ENCODE data around the gene ST3GAL3.

Gene ST3GAL3

GRCh38 chr1:43879996-43880395, 172.7 kb downstream of the ST3GAL3 start:
- Mint-ChIP-seq H3K36me3 (ENCODE audit: low read depth) (no peaks in the 10 kb centered on the region), H3K9me3 (no peaks in the 10 kb centered on the region), H3K27ac (no peak overlapping the region), H3K27me3 (no peaks in the 10 kb centered on the region), H3K4me3 (no peak overlapping the region), H3K4me1 (ENCODE audit: low read depth) (no peaks in the 10 kb centered on the region)
- no peak for DNase-seq

DNA sequence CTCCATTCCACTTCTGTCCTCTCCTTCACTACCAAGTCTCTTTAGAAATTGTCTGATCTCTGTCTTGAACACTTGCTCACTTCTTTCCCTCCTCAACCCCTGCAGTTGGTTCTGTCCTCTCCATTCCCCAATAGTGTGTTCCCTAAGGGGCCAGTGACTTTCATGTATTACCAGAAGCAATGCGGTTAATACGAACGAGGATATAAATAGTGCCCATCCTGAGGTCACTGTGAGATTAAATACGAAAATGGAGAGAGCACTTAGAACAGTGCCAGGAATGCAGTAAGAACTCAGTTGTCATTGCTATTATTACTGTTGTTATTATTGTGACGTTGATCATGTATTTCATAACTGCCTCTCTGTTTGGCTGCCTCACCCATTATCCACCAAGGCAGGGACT, 173.3 kb downstream of the ST3GAL3 start:
- Mint-ChIP-seq H3K27ac (no peak overlapping the region), H3K4me3 (no peak overlapping the region), H3K9me3 (no peaks in the 10 kb centered on the region), H3K36me3 (ENCODE audit: low read depth) (no peaks in the 10 kb centered on the region), H3K4me1 (ENCODE audit: low read depth) (no peaks in the 10 kb centered on the region), H3K27me3 (no peaks in the 10 kb centered on the region)
- DNase-seq = no peak

DNA sequence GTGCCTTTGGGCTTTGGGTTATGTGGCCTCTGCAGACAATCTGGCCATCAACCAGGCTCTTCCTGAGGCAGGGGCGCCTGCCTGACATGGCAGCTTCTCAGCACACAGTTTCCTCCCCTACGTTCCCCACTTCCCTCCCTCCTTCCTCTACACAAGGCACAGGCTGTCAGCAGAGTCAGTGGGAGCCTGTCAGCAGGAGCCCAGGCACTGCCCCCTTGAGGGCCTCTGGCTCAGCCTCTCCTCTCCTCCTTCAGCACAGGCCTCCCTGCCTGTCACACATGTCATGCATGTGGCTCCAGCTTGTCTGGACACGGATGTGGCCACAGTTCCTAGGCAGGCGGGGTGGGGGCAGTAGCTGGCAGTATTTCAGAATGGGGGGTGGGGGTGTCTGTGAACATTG, 174.1 kb downstream of the ST3GAL3 start:
- Mint-ChIP-seq H3K4me1 (ENCODE audit: low read depth) (no peaks in the 10 kb centered on the region), H3K4me3 (no peak overlapping the region), H3K27me3 (no peaks in the 10 kb centered on the region), H3K9me3 (no peaks in the 10 kb centered on the region), H3K36me3 (ENCODE audit: low read depth) (no peaks in the 10 kb centered on the region), H3K27ac (no peak overlapping the region)
- DNase-seq = no peak

DNA sequence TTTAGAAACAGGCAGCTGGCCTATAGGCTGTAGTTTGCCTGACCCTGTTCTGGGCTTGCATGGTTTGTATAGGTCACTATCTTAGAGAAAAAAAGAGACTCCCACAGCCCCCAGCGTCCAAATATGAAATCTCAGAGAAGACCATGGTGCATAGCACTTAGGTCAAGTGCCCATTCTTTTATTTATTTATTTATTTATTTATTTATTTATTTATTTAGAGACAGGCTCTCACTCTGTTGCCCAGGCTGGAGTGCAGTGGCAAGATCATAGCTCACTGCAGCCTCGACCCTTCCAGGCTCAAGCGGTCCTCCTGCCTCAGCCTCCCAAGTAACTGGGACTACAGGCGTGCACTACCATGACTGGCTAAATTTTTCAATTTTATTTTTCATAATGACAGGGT, 175.4 kb downstream of the ST3GAL3 start:
- H3K4me3 Mint-ChIP-seq = no peak overlapping the region
- no peak for DNase-seq
- H3K36me3 Mint-ChIP-seq (ENCODE audit: low read depth) = no peaks in the 10 kb centered on the region
- no peaks in the 10 kb centered on the region for H3K27me3 Mint-ChIP-seq
- no peaks in the 10 kb centered on the region for H3K9me3 Mint-ChIP-seq
- H3K4me1 Mint-ChIP-seq (ENCODE audit: low read depth) = no peaks in the 10 kb centered on the region
- no peak overlapping the region for H3K27ac Mint-ChIP-seq

GRCh38 chr1:43883321-43883720, 176.0 kb downstream of the ST3GAL3 start:
- no peak overlapping the region for H3K27ac Mint-ChIP-seq
- no peak overlapping the region for H3K4me3 Mint-ChIP-seq
- no peaks in the 10 kb centered on the region for H3K9me3 Mint-ChIP-seq

DNA sequence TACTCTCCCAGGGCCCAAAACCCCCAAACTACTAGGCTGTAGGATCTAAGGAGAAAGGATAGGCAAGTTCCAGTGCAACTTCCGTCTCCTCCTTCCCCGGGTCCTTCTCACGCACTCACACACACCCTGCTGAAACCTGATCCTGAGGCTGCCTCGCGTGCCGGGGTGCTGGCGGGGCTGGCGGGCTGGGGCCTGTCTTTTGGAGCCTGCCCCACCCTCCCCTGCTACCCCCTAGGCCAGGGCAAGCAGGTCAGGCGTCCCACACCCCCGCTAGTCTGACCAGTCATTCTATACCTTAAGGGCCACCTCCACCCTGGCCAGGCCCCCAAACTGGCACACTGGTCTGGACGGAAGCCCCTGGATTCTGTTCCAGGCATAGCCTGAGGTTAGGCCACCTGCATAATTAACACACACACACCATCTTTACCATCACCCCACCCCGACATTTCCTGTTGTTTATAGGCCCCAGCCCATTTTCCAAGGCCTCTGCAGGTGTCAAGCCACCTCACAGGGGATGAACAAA, 178.0 kb downstream of the ST3GAL3 start:
- no peak for DNase-seq
- no peak overlapping the region for H3K4me3 Mint-ChIP-seq
- H3K27me3 Mint-ChIP-seq = no peaks in the 10 kb centered on the region
- H3K27ac Mint-ChIP-seq = no peak overlapping the region
- H3K9me3 Mint-ChIP-seq = no peaks in the 10 kb centered on the region
- no peaks in the 10 kb centered on the region for H3K36me3 Mint-ChIP-seq (ENCODE audit: low read depth)
- no peaks in the 10 kb centered on the region for H3K4me1 Mint-ChIP-seq (ENCODE audit: low read depth)

More at GRCh38 chr1:43883321-43883720, 176.0 kb downstream of the ST3GAL3 start:
- Mint-ChIP-seq H3K27me3 (no peaks in the 10 kb centered on the region), H3K4me1 (ENCODE audit: low read depth) (no peaks in the 10 kb centered on the region), H3K36me3 (ENCODE audit: low read depth) (no peaks in the 10 kb centered on the region)
- DNase-seq = no peak

- H3K4me3 Mint-ChIP-seq = no peak overlapping the region
- no peaks in the 10 kb centered on the region for H3K27me3 Mint-ChIP-seq
- H3K27ac Mint-ChIP-seq = no peak overlapping the region
- no peaks in the 10 kb centered on the region for H3K4me1 Mint-ChIP-seq (ENCODE audit: low read depth)
- H3K36me3 Mint-ChIP-seq (ENCODE audit: low read depth) = no peaks in the 10 kb centered on the region
- H3K9me3 Mint-ChIP-seq = no peaks in the 10 kb centered on the region
- DNase-seq = no peak
These were observed 180.4 kb downstream of the ST3GAL3 start for GRCh38 chr1:43887748-43888147.

GRCh38 chr1:43890815-43891214, 183.5 kb downstream of the ST3GAL3 start:
- Mint-ChIP-seq H3K27me3 (no peaks in the 10 kb centered on the region), H3K9me3 (no peaks in the 10 kb centered on the region), H3K36me3 (ENCODE audit: low read depth) (peaks cover 19% of the 10 kb centered on the region), H3K4me3 (no peak overlapping the region), H3K27ac (no peak overlapping the region), H3K4me1 (ENCODE audit: low read depth) (no peaks in the 10 kb centered on the region)
- DNase-seq = no peak

GRCh38 chr1:43893006-43893405, 185.7 kb downstream of the ST3GAL3 start:
- DNase-seq = no peak
- H3K4me1 Mint-ChIP-seq (ENCODE audit: low read depth) = no peaks in the 10 kb centered on the region
- peaks cover 33% of the 10 kb centered on the region for H3K36me3 Mint-ChIP-seq (ENCODE audit: low read depth)
- no peaks in the 10 kb centered on the region for H3K9me3 Mint-ChIP-seq
- no peak overlapping the region for H3K27ac Mint-ChIP-seq
- H3K27me3 Mint-ChIP-seq = no peaks in the 10 kb centered on the region
- H3K4me3 Mint-ChIP-seq = no peak overlapping the region

DNA sequence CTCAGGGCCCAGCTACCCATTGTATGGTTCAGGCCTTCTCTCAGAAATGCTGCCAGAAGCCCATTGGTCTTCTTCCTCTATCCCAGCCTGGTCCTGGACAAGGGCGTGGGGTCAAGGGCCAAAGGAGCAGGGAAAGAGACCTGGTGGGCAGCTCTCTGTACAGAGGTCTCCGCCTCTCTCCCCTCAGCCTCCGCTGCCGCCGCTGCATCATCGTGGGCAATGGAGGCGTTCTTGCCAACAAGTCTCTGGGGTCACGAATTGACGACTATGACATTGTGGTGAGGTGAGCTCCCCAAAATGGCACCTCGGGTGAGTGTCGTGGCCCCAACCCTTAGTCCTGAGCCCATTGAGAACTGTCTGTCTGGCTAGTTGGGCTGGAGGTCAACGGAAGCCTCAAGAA, 191.6 kb downstream of the ST3GAL3 start:
- no peaks in the 10 kb centered on the region for H3K9me3 Mint-ChIP-seq
- no peaks in the 10 kb centered on the region for H3K4me1 Mint-ChIP-seq (ENCODE audit: low read depth)
- no peak for DNase-seq
- no peak overlapping the region for H3K4me3 Mint-ChIP-seq
- H3K36me3 Mint-ChIP-seq (ENCODE audit: low read depth) = peaks cover 49% of the 10 kb centered on the region
- no peak overlapping the region for H3K27ac Mint-ChIP-seq
- H3K27me3 Mint-ChIP-seq = no peaks in the 10 kb centered on the region

DNA sequence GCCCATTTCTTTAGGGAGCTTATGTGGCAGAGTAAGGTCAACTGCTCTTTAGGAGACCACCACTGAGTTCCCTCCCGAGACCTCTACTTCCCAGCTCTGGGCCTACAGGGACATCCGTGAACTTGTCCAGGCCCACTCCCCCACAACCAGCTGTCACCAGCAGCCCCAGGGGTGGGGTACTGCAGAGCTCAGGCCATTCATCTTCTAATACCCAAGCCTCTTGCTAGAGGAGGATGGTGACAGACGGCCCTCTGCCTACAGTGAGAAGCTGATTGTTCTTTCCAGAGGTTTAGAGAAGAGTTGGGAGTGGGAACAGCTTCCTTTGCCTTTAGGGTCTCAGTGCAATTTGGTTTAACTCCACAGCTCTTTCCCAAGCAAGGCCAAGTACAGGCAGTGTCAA, 193.1 kb downstream of the ST3GAL3 start:
- Mint-ChIP-seq H3K27me3 (no peaks in the 10 kb centered on the region), H3K4me3 (no peak overlapping the region), H3K9me3 (no peaks in the 10 kb centered on the region), H3K4me1 (ENCODE audit: low read depth) (no peaks in the 10 kb centered on the region), H3K27ac (no peak overlapping the region), H3K36me3 (ENCODE audit: low read depth) (peaks cover 35% of the 10 kb centered on the region)
- DNase-seq = no peak

DNA sequence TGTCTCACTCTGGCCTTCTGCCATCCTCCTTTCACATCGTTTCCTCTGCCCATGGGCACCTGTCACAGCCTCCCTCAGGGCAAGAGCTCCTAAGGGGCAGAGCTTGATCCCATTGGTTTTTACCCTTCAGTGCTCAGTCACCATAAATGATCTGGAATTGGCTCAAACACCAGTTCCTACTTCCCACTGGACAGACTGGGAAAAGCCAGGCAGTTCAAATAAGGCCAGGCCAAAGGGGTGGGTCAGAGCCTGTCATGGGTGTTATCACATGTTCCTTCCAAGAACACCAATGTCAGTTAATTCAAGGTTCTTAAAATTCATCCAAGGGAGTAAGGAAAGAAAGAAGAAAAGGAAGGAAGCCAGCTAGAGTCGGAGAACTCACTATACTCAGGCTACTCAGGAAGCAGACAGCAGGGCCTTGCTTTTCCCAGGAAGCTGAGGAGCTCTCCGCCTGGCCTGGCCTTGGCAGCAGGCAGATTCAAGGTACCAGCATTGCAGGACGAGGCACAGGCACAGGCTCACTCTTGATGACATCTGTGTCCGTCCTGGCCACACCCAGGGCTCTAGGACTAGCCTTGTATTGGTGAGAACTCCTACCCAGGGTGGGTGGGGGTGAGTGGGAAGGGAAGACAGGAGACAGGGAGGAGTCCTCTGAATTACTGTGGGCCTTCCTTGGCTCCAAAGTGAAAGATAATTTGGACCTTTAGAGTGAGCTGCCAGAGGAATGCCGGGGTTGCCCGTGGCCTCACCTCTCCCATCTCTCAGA, 194.0 kb downstream of the ST3GAL3 start:
- H3K9me3 Mint-ChIP-seq = no peaks in the 10 kb centered on the region
- DNase-seq = no peak
- H3K36me3 Mint-ChIP-seq (ENCODE audit: low read depth) = peaks cover 27% of the 10 kb centered on the region
- no peaks in the 10 kb centered on the region for H3K27me3 Mint-ChIP-seq
- no peak overlapping the region for H3K27ac Mint-ChIP-seq
- H3K4me1 Mint-ChIP-seq (ENCODE audit: low read depth) = no peaks in the 10 kb centered on the region
- no peak overlapping the region for H3K4me3 Mint-ChIP-seq

DNA sequence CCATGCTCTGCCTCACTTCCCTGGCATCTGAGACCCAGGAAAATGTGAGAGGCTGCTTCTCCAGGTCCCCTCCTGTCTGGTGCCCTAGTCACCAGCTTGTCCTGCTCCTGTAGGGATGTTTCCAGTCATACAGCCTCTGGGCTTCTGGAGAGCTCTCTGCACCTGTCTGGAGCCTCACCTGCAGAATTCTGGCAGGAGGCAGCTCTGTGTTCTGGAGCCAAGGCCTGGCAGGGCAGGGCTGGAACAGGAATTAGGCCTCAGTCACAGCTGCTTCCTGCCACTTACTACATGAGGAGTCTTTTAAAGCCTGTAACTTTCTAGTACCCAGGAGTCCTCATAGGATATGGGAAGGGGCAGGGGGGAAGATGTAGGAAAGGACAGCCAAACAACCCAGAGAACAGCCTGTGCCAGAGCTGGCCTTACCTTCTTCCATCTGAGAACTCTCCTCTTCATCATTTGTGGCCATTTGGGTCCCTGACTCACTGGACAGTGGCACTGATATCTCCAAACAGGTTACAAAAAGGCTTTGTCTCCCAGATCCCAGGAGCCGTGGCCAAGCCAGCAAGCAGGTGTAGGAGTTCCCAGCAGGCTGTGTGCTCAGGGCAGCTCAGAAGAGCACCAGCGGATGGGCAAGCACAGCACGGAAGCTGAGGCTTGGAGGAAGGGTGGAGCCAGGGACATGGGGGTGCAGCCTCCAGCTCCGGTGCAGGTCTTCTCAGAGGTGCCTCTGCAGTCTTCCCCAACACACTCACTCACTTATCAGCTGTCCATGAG, 194.9 kb downstream of the ST3GAL3 start:
- no peak for DNase-seq
- Mint-ChIP-seq H3K4me3 (no peak overlapping the region), H3K27ac (peak overlapping the region; percentile 26), H3K4me1 (ENCODE audit: low read depth) (no peaks in the 10 kb centered on the region), H3K27me3 (no peaks in the 10 kb centered on the region), H3K9me3 (no peaks in the 10 kb centered on the region), H3K36me3 (ENCODE audit: low read depth) (peaks cover 23% of the 10 kb centered on the region)

DNA sequence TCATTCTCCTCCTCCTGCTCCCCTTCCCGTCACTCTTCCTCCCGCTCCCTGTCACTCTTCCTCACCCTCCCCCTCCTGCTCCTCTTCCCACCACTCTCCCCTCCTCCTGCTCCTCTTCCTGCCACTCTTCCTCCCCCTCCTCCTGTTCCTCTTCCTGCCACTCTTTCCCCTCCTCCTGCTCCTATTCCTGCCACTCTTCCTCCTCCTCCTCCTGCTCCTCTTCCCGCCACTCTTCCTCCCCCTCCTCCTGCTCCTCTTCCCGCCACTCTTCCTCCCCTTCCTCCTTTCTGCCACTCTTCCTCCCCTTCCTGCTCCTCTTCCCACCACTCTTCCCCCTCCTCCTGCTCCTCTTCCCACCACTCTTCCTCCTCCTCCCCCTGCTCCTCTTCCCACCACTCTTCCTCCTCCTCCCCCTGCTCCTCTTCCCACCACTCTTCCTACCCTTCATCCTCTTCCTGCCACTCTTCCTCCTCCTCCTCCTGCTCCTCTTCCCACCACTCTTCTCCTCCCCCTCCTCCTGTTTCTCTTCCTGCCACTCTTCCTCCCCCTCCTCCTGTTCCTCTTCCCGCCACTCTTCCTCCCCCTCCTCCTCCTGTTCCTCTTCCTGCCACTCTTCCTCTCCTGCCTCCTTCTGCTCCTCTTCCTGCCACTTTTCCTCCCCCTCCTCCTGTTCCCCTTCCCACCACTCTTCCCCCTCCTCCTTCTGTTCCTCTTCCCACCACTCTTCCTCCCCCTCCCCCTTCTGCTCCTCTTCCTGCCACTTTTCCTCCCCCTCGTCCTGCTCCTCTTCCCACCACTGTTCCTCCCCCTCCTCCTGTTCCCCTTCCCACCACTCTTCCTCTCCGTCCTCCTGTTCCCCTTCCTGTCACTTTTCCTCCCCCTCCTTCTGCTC, 197.6 kb downstream of the ST3GAL3 start:
- DNase-seq = no peak
- Mint-ChIP-seq H3K4me3 (no peak overlapping the region), H3K4me1 (ENCODE audit: low read depth) (no peaks in the 10 kb centered on the region), H3K27ac (no peak overlapping the region), H3K36me3 (ENCODE audit: low read depth) (peaks cover 3% of the 10 kb centered on the region), H3K9me3 (no peaks in the 10 kb centered on the region), H3K27me3 (no peaks in the 10 kb centered on the region)
